HepG2 (cell line): ENCODE data around the gene SPATA13. TPM values are rescaled to one million over a fixed set of nuclear protein-coding genes. Genes with fewer than 3 reads are reported as not detected.

Experiments used
- ATAC-seq: fragments of 200-7000 bp; cut with Tn5 transposase; 3 replicates; pipeline ENCODE4 v1.9.1; 2020; ENCODE audit warnings: mild to moderate bottlenecking, moderate library complexity
- BruUV-seq: library from RNA; stranded (reverse); fragments of 400-500 nt; replicated peaks from 2 replicates; lab custom pipeline; 2021; lab: Mats Ljungman, UMichigan
- CTCF ChIA-PET: fragments of 300-600 bp; formaldehyde crosslinking; extraction: SDS; loops from one replicate; lab custom pipeline; 2021; ENCODE audit warnings: low total read pairs, inconsistent platforms, low intra/inter-chr PET ratio; lab: Yijun Ruan, JAX
- POLR2A ChIA-PET: fragments of 350-600 bp; sonication (Branson Sonifier 250); formaldehyde crosslinking; loops from one replicate; lab custom pipeline; 2020; ENCODE audit warnings: antibody characterized with exemption, inconsistent platforms; lab: Yijun Ruan, JAX
- DNase-seq: peaks from one replicate; pipeline ENCODE4 v3.0.0-alpha.2; 2015; ENCODE audit warnings: low spot score
- FAIRE-seq: peaks from 3 replicates; lab custom pipeline; 2011; peaks lifted over from hg19 to GRCh38; lab: Jason Lieb, UNC
- H2AFZ ChIP-seq: one replicate; pipeline ENCODE4 v1.6.1; 2011; ENCODE audit warnings: low read length, inconsistent platforms
- H3K27ac ChIP-seq: fragments of 300-600 bp; 3 replicates; pipeline ENCODE4 v1.8.0; 2011; ENCODE audit warnings: mixed run types, mild to moderate bottlenecking, mixed read lengths, low read length, inconsistent platforms; ENCODE audit not compliant: insufficient read depth; ENCODE audit errors: extremely low read length
- H3K27me3 ChIP-seq, 2 experiments: fragments of 200-600 bp in 1 of 2; 2 replicates in 1 of 2; 3 replicates in 1 of 2; pipeline versions ENCODE4 v1.6.0 to v1.8.0; 2011; ENCODE audit warnings: low read length in 2 of 2, mild to moderate bottlenecking in 2 of 2, moderate library complexity in 2 of 2, inconsistent platforms in 1 of 2; ENCODE audit not compliant: insufficient read depth in 2 of 2, control insufficient read depth in 1 of 2
- H3K36me3 ChIP-seq, 2 experiments: fragments of 200-600 bp in 1 of 2; replicated peaks in 1 of 2; 2 replicates in 1 of 2; 3 replicates in 1 of 2; pipeline versions ENCODE4 v1.5.1 to v1.8.0; 2011; ENCODE audit warnings: low read length in 2 of 2, inconsistent platforms in 1 of 2; ENCODE audit not compliant: insufficient read depth in 2 of 2, control insufficient read depth in 1 of 2
- H3K4me1 ChIP-seq: 2 replicates; pipeline ENCODE4 v1.5.1; 2012; ENCODE audit warnings: low read length, inconsistent platforms; ENCODE audit not compliant: insufficient read depth
- H3K4me2 ChIP-seq: 2 replicates; pipeline ENCODE4 v1.6.0; 2011; ENCODE audit warnings: low read depth, low read length, inconsistent platforms
- H3K4me3 ChIP-seq, 3 experiments: fragments of 200-600 bp in 1 of 3; sonication (generic), shearing (Covaris generic) in 1 of 3; replicated peaks in 1 of 3; 2 replicates each; pipeline ENCODE4 v1.5.1; 2011 to 2016; ENCODE audit warnings: low read length in 3 of 3, inconsistent platforms in 2 of 3, low read depth in 2 of 3, mild to moderate bottlenecking in 2 of 3, control low read depth in 1 of 3, mixed read lengths in 1 of 3; ENCODE audit not compliant: insufficient read depth in 1 of 3
- H3K79me2 ChIP-seq: one replicate; pipeline ENCODE4 v1.6.1; 2011; ENCODE audit warnings: low read length, inconsistent platforms; ENCODE audit not compliant: insufficient read depth
- H3K9ac ChIP-seq: 2 replicates; pipeline ENCODE4 v1.6.0; 2011; ENCODE audit warnings: mild to moderate bottlenecking, low read depth, low read length, inconsistent platforms; ENCODE audit not compliant: insufficient read depth
- H3K9me3 ChIP-seq: 2 replicates; pipeline ENCODE4 v1.5.1; 2012; ENCODE audit warnings: mild to moderate bottlenecking, low read length
- H4K20me1 ChIP-seq: 2 replicates; pipeline ENCODE4 v1.6.0; 2011; ENCODE audit warnings: inconsistent platforms, mild to moderate bottlenecking, low read length, moderate library complexity; ENCODE audit not compliant: insufficient read depth
- BHLHE40 ChIP-seq: IDR thresholded peaks from 2 replicates; pipeline ENCODE4 v1.6.1; 2011; ENCODE audit warnings: low read length, improper control_type of control experiment
- CBX1 ChIP-seq: IDR thresholded peaks from one replicate; pipeline ENCODE4 v1.6.1; 2016; ENCODE audit warnings: antibody characterized with exemption, low read depth
- HES4 ChIP-seq: sonication (generic); formaldehyde crosslinking; IDR thresholded peaks from 2 replicates; pipeline ENCODE4 v1.9.0; 2021; ENCODE audit warnings: mild to moderate bottlenecking, missing genetic modification reagents, borderline replicate concordance
- KDM5B ChIP-seq: sonication (generic); formaldehyde crosslinking; IDR thresholded peaks from 2 replicates; pipeline ENCODE4 v1.4.0; 2020; ENCODE audit warnings: missing genetic modification reagents, mild to moderate bottlenecking, borderline replicate concordance
- KLF12 ChIP-seq: sonication (generic); formaldehyde crosslinking; IDR thresholded peaks from 2 replicates; pipeline ENCODE4 v1.4.0; 2020; ENCODE audit warnings: missing genetic modification reagents, borderline replicate concordance
- KMT2A ChIP-seq: sonication (generic); formaldehyde crosslinking; IDR thresholded peaks from 2 replicates; pipeline ENCODE4 v1.4.0; 2020; ENCODE audit warnings: missing genetic modification reagents
- MEIS2 ChIP-seq: sonication (generic); formaldehyde crosslinking; IDR thresholded peaks from 2 replicates; pipeline ENCODE4 v1.9.0; 2021; ENCODE audit warnings: mild to moderate bottlenecking, missing genetic modification reagents
- NFIB ChIP-seq: sonication (generic); formaldehyde crosslinking; IDR thresholded peaks from 2 replicates; pipeline ENCODE4 v1.9.0; 2021; ENCODE audit warnings: missing genetic modification reagents, mild to moderate bottlenecking, borderline replicate concordance
- REL ChIP-seq: sonication (generic); formaldehyde crosslinking; conservative IDR thresholded peaks from 2 replicates; pipeline ENCODE4 v1.8.0; 2022; ENCODE audit warnings: mild to moderate bottlenecking, missing genetic modification reagents, moderate library complexity
- SMAD1 ChIP-seq: sonication (generic); formaldehyde crosslinking; IDR thresholded peaks from 2 replicates; pipeline ENCODE4 v1.4.0; 2020; ENCODE audit warnings: missing genetic modification reagents, low read depth, mild to moderate bottlenecking, borderline replicate concordance
- TCF7L2 ChIP-seq: IDR thresholded peaks from 2 replicates; pipeline ENCODE4 v1.6.1; 2011; ENCODE audit warnings: mild to moderate bottlenecking, low read depth, low read length, moderate library complexity
- WIZ ChIP-seq: sonication (generic); formaldehyde crosslinking; IDR thresholded peaks from 2 replicates; pipeline ENCODE4 v1.5.1; 2020; ENCODE audit warnings: mild to moderate bottlenecking, missing genetic modification reagents
- ZC3H13 ChIP-seq: sonication (generic); formaldehyde crosslinking; IDR thresholded peaks from 2 replicates; pipeline ENCODE4 v1.8.1; 2023; ENCODE audit warnings: mild to moderate bottlenecking, missing genetic modification reagents, moderate library complexity
- ZFYVE20 ChIP-seq: sonication (generic); formaldehyde crosslinking; IDR thresholded peaks from 2 replicates; pipeline ENCODE4 v1.8.0; 2023; ENCODE audit warnings: low read depth, mild to moderate bottlenecking, moderate library complexity, missing genetic modification reagents, borderline replicate concordance
- ZNF30 ChIP-seq: sonication (generic); formaldehyde crosslinking; IDR thresholded peaks from 2 replicates; pipeline ENCODE4 v1.5.0; 2020; ENCODE audit warnings: mild to moderate bottlenecking, missing genetic modification reagents
- ZNF777 ChIP-seq: sonication (generic); formaldehyde crosslinking; IDR thresholded peaks from 2 replicates; pipeline ENCODE4 v1.4.0; 2020; ENCODE audit warnings: missing genetic modification reagents
- ZNF879 ChIP-seq: sonication (generic); formaldehyde crosslinking; IDR thresholded peaks from 2 replicates; pipeline ENCODE4 v1.8.1; 2023; ENCODE audit warnings: missing genetic modification reagents
- ZSCAN29 ChIP-seq: sonication (generic); formaldehyde crosslinking; conservative IDR thresholded peaks from 2 replicates; pipeline ENCODE4 v1.4.0; 2020; ENCODE audit warnings: mild to moderate bottlenecking, missing genetic modification reagents
- WGBS: methylation state at CpG from one replicate; pipeline ENCODE4 v1.1.6; 2017; ENCODE audit warnings: low lambda C conversion rate; 5-methylcytosine and 5-hydroxymethylcytosine counted together
- in situ Hi-C: cut with HindIII; loops from 2 replicates; pipeline ENCODE4 v1.10.0; 2017; ENCODE audit warnings: low pct_unique_long_range_greater_than_20kb; ENCODE audit not compliant: extremely low pct_ligation_motif_present
- intact Hi-C: fragments of 100-400 bp; cut with micrococcal nuclease; formaldehyde crosslinking; loops from one replicate; pipeline ENCODE4 v1.10.0; 2022; ENCODE audit not compliant: unreplicated experiment
- polyA plus RNA-seq, 8 experiments: library from polyadenylated mRNA; depleted of rRNA in 3 of 8; stranded (reverse) in 7 of 8; unstranded in 1 of 8; fragments of >200 nt; fragmentation: Illumina TruSeq in 4 of 8; extraction: Trizol in 4 of 8; gene quantifications; 2 replicates each; pipeline versions ENCODE4 v1.2.1 to v1.2.3, GENCODE V29; 2011 to 2016; ENCODE audit warnings: low read depth in 4 of 8, missing spikeins in 1 of 8, mixed read lengths in 1 of 8; ENCODE audit not compliant: insufficient read depth in 1 of 8
- total RNA-seq, 5 experiments: library from RNA; depleted of rRNA; stranded (reverse); fragments of >200 nt; fragmentation: Illumina TruSeq; extraction: Trizol; gene quantifications; 2 replicates each; pipeline ENCODE4 v1.2.3, GENCODE V29; 2016; ENCODE audit warnings: low read depth in 1 of 5
- TF ChIP-seq, protein P1 (sequence below): IDR thresholded peaks from 2 replicates; pipeline ENCODE4 v1.6.1; 2016; ENCODE audit warnings: mild to moderate bottlenecking, missing biosample characterization, missing genetic modification reagents
- TF ChIP-seq, protein P2 (sequence below): sonication (generic); formaldehyde crosslinking; IDR thresholded peaks from 2 replicates; pipeline ENCODE4 v1.8.1; 2023; ENCODE audit warnings: mild to moderate bottlenecking, missing genetic modification reagents

SPATA13 gene
- total and polyA plus RNA-seq, 2 of the 13 experiments (the other 11 are each of a cell fraction or from before 2014, with no cell fraction given): 11.3 to 14.2 TPM

DNA sequence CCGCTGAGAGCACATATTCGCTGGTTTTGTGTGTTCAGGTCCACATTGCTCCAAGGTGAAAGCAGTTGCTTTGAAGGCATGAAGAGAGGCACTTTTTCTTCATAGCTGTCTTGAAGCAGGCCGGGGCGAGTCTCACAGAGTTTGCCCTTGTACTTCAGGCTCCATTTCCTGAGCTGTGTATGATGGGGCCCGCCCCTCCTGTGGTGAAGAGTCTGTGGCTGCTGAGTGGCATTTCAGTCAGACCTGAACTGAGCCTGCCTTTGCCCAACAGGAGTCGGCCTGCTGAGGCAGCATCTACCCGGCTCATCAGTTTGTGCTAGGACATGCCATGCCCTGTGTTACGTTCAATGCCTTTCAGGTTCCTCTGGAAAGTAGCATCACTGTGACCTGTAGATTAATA lies 104.5 kb downstream of the SPATA13 start (continued):
- TF ChIP-seq CBX1: no peak
- TF ChIP-seq REL (CRISPR knock-in tag): no peak
- TF ChIP-seq KLF12 (CRISPR knock-in tag): no peak
- TF ChIP-seq ZNF777 (CRISPR knock-in tag): no peak
- no peak for TF ChIP-seq NFIB (CRISPR knock-in tag)
- no peak for TF ChIP-seq TCF7L2
- TF ChIP-seq ZFYVE20 (CRISPR knock-in tag): no peak

DNA sequence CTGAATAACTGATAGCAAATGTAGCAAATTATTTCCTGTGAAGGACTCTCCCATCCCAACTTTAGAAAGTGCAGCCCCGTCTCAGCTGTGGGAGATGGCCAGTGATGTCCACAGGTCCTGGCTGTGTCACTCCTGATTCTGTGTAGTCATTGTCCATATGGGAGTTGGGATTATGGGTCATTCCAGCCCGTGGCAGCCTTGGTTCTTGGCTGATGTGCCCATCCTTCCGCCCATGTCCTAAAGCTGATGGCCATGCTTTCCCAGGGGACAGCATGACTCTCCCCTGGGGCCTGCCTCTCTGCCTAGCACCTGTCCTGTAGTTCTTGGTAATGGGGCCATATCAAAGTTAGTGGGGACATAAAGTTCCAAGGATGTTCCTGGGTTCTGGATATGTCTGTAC lies 104.9 kb downstream of the SPATA13 start:
- H3K79me2 ChIP-seq: peaks cover under 1% of the 10 kb centered on the region
- ChIA-PET CTCF (no interaction called here), POLR2A (no interaction called here)
- H3K4me1 ChIP-seq: peaks cover 30% of the 10 kb centered on the region
- no TSS peak for BruUV-seq
- no peak overlapping the region for H3K9ac ChIP-seq
- in situ Hi-C loops (no loop called here), intact Hi-C loops (no loop called here)
- no peak for ATAC-seq
- H3K4me2 ChIP-seq: no peak overlapping the region
- no peak overlapping the region for H3K27ac ChIP-seq
- DNase-seq: no peak
- no peak for FAIRE-seq
- 96% methylated on average over 3 of the region's 3 CpGs for WGBS
- peaks cover 3 to 6% of the 10 kb centered on the region in 2 experiments; a peak in 3 of 5 replicates for H3K36me3 ChIP-seq
- TF ChIP-seq SMAD1 (CRISPR knock-in tag): no peak
- TF ChIP-seq ZNF30 (CRISPR knock-in tag): no peak
- TF ChIP-seq HES4 (CRISPR knock-in tag): no peak
- TF ChIP-seq KDM5B (CRISPR knock-in tag): no peak
- no peak for TF ChIP-seq ZNF879 (CRISPR knock-in tag)
- TF ChIP-seq, protein P1, sequence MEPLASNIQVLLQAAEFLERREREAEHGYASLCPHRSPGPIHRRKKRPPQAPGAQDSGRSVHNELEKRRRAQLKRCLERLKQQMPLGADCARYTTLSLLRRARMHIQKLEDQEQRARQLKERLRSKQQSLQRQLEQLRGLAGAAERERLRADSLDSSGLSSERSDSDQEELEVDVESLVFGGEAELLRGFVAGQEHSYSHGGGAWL: no peak
- TF ChIP-seq ZC3H13 (CRISPR knock-in tag): no peak
- TF ChIP-seq, protein P2, sequence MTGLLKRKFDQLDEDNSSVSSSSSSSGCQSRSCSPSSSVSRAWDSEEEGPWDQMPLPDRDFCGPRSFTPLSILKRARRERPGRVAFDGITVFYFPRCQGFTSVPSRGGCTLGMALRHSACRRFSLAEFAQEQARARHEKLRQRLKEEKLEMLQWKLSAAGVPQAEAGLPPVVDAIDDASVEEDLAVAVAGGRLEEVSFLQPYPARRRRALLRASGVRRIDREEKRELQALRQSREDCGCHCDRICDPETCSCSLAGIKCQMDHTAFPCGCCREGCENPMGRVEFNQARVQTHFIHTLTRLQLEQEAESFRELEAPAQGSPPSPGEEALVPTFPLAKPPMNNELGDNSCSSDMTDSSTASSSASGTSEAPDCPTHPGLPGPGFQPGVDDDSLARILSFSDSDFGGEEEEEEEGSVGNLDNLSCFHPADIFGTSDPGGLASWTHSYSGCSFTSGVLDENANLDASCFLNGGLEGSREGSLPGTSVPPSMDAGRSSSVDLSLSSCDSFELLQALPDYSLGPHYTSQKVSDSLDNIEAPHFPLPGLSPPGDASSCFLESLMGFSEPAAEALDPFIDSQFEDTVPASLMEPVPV (CRISPR knock-in tag): no peak
- no peak for TF ChIP-seq ZSCAN29
- TF ChIP-seq WIZ (CRISPR knock-in tag): no peak
- no peak for TF ChIP-seq MEIS2 (CRISPR knock-in tag)
- no peak for TF ChIP-seq KMT2A
- no peak for TF ChIP-seq BHLHE40
- no peaks in the 10 kb centered on the region; the same call in 1 of the 2 replicates for H4K20me1 ChIP-seq
- no peaks in the 10 kb centered on the region for H3K9me3 ChIP-seq
- no peak overlapping the region for H2AFZ ChIP-seq
- H3K27me3 ChIP-seq: no peaks in the 10 kb centered on the region
- no peak overlapping the region for H3K4me3 ChIP-seq
